Globus pallidus (tissue), 1 donor: ENCODE data around the gene FKTN.

Experiments
- DNase-seq: peaks from one replicate; pipeline ENCODE4 v3.0.0-alpha.2; 2015; ENCODE audit warnings: low spot score

The FKTN gene

DNA sequence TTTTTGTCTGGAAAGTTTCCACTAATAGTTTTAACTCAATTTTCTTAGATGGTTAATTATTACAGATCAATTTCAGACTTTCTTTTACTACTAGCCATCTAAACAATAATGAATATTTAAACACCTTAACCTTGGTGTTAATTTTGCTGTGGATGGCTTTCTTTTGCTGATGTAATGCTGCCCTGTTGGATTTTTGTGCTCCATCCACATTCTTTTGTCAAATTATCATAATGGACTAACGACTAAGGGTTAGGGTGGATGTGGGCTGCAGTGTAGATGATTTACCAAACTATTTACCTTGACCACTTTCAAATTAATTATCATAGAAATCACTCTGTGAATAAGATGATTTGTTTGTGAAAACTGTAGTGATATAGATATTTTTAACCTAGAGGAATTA is 120.8 kb downstream of the FKTN start:
- no peak for DNase-seq

DNA sequence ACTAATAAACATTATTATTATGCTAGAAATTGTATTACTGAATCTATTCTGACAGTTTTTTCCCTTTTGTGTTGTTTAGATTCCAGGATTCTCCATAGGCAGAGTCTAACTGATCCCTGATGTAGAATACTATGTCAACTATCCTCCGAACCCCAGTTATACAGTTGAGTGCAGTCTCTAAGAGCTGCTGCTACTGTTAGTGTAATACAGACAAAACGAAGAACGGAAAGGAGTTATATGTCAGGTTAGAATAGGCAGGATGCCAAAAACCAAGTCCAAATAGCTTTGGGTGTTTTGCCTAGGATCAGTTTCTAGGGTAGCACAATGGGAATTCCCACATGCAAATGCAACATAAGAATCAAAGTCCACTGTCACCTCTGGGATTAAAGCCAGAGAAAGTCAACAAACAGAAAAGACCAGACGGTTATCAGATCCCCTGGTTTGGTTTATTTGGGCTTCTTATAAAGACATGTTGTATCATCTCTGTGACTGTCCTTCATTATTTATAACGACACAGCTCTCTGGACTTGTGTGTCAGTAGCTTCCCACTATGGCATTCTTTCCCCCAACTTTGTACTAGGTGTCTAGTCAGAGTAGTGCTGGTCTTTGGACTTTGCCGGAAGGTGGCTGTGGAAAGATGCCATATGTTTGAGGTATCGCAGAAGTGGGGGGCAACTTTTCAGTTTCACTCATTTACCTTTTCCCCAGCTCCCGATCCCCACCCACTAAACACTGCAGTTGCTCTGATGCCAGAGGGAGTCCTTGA is 121.5 kb downstream of the FKTN start:
- no peak for DNase-seq

DNA sequence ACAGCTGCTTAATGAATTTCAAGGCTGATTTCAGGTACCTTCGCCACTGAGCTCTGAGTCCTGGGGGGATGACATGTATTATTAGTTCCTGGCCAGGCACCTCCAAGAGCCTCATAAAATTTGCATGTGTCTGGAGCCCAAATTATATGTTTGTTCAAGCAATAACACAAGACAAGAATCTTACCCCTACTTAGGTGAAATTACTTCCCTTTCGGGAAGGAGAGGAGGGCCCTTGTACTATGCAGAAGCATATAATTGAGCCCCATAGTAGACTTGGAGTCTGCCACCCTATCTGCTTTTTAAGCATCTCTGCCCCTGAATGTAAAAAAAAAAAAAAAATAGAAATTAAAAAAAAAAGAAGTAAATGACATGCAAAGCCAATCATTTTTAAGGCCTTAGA is 123.4 kb downstream of the FKTN start:
- no peak for DNase-seq

DNA sequence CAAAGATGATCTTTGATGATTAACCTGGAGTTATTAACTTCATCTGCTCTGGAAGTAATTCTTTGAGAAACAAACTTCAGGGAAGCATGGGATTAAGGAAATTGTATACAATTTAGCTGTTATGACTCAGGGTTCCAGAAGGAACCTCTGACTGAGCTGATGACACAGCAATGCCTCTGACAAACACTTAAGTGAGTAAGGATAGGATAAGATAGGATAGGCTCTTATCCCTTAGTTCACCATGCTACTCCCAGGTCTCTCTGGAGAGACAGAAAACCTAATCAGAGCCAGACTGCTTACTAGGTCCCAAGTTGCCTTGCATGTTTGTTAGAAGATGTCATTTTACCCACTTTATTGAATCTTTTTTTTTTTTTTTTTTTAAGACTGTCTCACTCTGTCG is 123.8 kb downstream of the FKTN start:
- no peak for DNase-seq

DNA sequence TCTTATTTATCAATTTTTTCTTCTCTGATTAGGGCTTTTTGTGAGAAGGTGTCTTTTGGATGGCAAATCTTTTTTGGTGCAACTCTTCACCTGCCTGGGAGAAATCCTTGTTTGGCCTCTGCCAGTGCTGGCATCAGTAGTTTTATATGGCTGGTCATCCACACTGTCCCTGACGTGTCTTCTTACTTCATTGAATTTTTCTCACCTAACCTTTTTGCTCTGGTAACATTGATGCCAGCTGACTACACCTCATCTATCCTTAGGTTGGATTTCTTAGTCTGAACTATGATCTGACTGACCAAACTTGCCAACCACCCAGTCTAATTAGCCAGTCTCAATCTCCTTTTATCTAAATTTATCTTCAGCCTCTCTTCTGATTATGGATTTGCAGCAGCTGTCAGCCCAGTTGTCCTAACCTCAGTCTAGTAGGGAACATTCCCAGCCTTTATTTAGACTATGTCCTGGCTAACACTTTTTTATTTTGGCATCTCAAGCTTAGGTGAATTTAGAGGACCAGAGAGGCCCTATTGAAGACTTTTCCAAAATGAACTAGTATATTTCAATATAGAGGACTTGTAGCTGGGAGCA is 125.9 kb downstream of the FKTN start:
- no peak for DNase-seq

DNA sequence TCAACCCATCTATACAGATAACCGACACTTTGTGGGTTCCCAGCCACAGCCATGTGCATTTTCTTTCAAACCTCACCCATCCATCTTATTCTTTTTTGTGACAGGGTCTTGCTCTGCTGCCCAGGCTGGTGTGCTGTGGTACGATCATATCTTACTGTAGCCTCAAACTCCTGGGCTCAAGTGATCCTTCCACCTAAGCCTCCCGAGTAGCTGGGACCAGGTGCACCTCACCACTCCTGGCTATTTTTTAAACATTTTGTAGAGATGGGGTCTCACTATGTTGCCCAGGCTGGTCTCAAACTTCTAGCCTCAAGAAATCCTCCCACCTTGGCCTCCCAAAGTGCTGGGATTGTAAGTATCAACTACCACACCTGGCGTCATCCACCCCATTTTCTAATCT is 129.0 kb downstream of the FKTN start:
- DNase-seq: no peak
